Loucy (cell line): Measurements from ENCODE around the gene ATP10A.

Source experiments
- H2AFZ ChIP-seq: fragments of 200-600 bp; sonication (generic); 2 replicates; pipeline ENCODE4 v1.6.0; 2016; ENCODE audit warnings: antibody characterized with exemption, mild to moderate bottlenecking, low read length, moderate library complexity
- H3F3A ChIP-seq: fragments of 200-600 bp; 2 replicates; pipeline ENCODE4 v1.6.0; 2016; ENCODE audit warnings: antibody characterized with exemption, low read depth, mild to moderate bottlenecking
- H3K27me3 ChIP-seq: fragments of 200-600 bp; sonication (generic); 2 replicates; pipeline ENCODE4 v1.6.1; 2014; ENCODE audit warnings: low read length, mild to moderate bottlenecking; ENCODE audit not compliant: insufficient read depth, poor library complexity, severe bottlenecking
- H3K36me3 ChIP-seq: fragments of 200-600 bp; sonication (generic); 2 replicates; pipeline ENCODE4 v1.6.1; 2016; ENCODE audit warnings: low read length; ENCODE audit not compliant: insufficient read depth
- H3K4me1 ChIP-seq: fragments of 200-600 bp; sonication (generic); 2 replicates; pipeline ENCODE4 v1.5.1; 2014; ENCODE audit warnings: low read length, mild to moderate bottlenecking; ENCODE audit not compliant: insufficient read depth, poor library complexity, severe bottlenecking
- H3K4me2 ChIP-seq: fragments of 200-600 bp; sonication (generic); 2 replicates; pipeline ENCODE4 v1.6.0; 2014; ENCODE audit warnings: antibody characterized with exemption, low read length, low read depth, mild to moderate bottlenecking; ENCODE audit not compliant: poor library complexity, severe bottlenecking
- H3K4me3 ChIP-seq: fragments of 200-600 bp; sonication (generic); 2 replicates; pipeline ENCODE4 v1.5.1; 2014; ENCODE audit warnings: low read length, mild to moderate bottlenecking, mixed read lengths; ENCODE audit not compliant: poor library complexity, severe bottlenecking
- H3K79me2 ChIP-seq: fragments of 200-600 bp; sonication (generic); 2 replicates; pipeline ENCODE4 v1.6.1; 2014; ENCODE audit warnings: low read length; ENCODE audit not compliant: insufficient read depth
- H3K9ac ChIP-seq: fragments of 200-600 bp; sonication (generic); 2 replicates; pipeline ENCODE4 v1.6.0; 2014; ENCODE audit warnings: mild to moderate bottlenecking, low read depth, low read length, moderate library complexity; ENCODE audit not compliant: poor library complexity, severe bottlenecking
- H3K9me2 ChIP-seq: fragments of 200-600 bp; sonication (generic); replicated peaks from 2 replicates; pipeline ENCODE4 v1.6.1; 2016; ENCODE audit warnings: low read depth, low read length, mixed read lengths
- H3K9me3 ChIP-seq: fragments of 200-600 bp; sonication (generic); 2 replicates; pipeline ENCODE4 v1.6.1; 2014; ENCODE audit warnings: mild to moderate bottlenecking, antibody characterized with exemption, low read length, low read depth; ENCODE audit not compliant: insufficient read depth
- H4K20me1 ChIP-seq: fragments of 200-600 bp; sonication (generic); 2 replicates; pipeline ENCODE4 v1.6.0; 2014; ENCODE audit warnings: antibody characterized with exemption, low read length, mild to moderate bottlenecking; ENCODE audit not compliant: insufficient read depth, poor library complexity, severe bottlenecking
- EZH2phosphoT487 ChIP-seq: fragments of 200-600 bp; IDR thresholded peaks from 2 replicates; pipeline ENCODE4 v1.6.1; 2018; ENCODE audit warnings: antibody characterized with exemption, mild to moderate bottlenecking, moderate library complexity, borderline replicate concordance
- TF ChIP-seq, protein P1 (sequence below): fragments of 200-600 bp; sonication (generic); conservative IDR thresholded peaks from 2 replicates; pipeline ENCODE4 v1.5.1; 2014; ENCODE audit warnings: mild to moderate bottlenecking, antibody characterized with exemption, low read length

The ATP10A gene

DNA sequence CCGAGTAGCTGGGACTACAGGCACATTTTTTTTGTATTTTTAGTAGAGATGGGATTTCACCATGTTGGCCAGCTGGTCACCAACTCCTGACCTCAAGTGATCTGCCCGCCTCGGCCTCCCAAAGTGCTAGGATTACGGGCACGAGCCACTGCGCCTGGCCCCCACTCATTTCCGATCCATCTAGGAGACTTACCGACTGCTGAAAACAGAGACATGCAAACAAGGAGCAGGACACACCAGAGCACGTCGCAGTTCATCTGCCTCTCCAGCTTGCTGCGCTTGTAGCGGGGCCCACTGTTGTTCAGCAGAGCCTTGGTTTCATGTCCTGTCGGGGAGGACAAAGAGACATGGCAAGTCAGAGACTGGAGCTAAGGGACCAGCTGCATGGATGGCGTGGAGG is 137.4 kb downstream of the ATP10A start:
- H2AFZ ChIP-seq: no peak overlapping the region
- H3K27me3 ChIP-seq: no peaks in the 10 kb centered on the region
- H3K4me1 ChIP-seq: no peaks in the 10 kb centered on the region

DNA sequence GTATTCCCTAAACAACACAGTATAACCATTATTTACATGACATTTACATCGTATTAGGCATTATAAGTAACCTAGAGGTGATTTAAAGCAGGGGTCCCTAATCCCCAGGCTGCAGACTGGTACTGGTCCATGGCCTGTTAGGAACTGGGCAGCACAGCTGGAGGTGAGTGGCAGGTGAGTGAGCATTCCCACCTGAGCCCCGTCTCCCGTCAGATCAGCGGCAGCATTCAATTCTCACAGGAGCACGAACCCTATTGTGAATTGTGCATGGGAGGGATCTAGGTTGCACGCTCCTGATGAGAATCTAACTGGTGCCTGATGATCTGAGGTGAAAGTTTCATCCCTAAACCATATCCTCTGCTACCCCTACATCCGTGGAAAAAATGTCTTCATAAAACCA is 138.2 kb downstream of the ATP10A start:
- Histone ChIP-seq H3K79me2 (no peaks in the 10 kb centered on the region), H3K9me2 (no peaks in the 10 kb centered on the region), H3K27me3 (no peaks in the 10 kb centered on the region), H3K4me3 (no peak overlapping the region), H3K9me3 (no peaks in the 10 kb centered on the region; the same call in 1 of the 2 replicates), H4K20me1 (no peaks in the 10 kb centered on the region), H3K36me3 (no peaks in the 10 kb centered on the region), H3K9ac (no peak overlapping the region), H2AFZ (no peak overlapping the region), H3K4me1 (no peaks in the 10 kb centered on the region), H3F3A (no peaks in the 10 kb centered on the region), H3K4me2 (no peak overlapping the region)
- TF ChIP-seq EZH2phosphoT487: no peak
- TF ChIP-seq, protein P1, sequence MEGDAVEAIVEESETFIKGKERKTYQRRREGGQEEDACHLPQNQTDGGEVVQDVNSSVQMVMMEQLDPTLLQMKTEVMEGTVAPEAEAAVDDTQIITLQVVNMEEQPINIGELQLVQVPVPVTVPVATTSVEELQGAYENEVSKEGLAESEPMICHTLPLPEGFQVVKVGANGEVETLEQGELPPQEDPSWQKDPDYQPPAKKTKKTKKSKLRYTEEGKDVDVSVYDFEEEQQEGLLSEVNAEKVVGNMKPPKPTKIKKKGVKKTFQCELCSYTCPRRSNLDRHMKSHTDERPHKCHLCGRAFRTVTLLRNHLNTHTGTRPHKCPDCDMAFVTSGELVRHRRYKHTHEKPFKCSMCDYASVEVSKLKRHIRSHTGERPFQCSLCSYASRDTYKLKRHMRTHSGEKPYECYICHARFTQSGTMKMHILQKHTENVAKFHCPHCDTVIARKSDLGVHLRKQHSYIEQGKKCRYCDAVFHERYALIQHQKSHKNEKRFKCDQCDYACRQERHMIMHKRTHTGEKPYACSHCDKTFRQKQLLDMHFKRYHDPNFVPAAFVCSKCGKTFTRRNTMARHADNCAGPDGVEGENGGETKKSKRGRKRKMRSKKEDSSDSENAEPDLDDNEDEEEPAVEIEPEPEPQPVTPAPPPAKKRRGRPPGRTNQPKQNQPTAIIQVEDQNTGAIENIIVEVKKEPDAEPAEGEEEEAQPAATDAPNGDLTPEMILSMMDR: no peak

More for the DNA sequence above, 137.4 kb downstream of the ATP10A start:
- Histone ChIP-seq H3K9ac (no peak overlapping the region), H4K20me1 (no peaks in the 10 kb centered on the region), H3K4me2 (no peak overlapping the region), H3F3A (no peaks in the 10 kb centered on the region), H3K79me2 (no peaks in the 10 kb centered on the region), H3K9me2 (no peaks in the 10 kb centered on the region), H3K36me3 (no peaks in the 10 kb centered on the region), H3K4me3 (no peak overlapping the region), H3K9me3 (no peaks in the 10 kb centered on the region; the same call in 1 of the 2 replicates)
- TF ChIP-seq EZH2phosphoT487: no peak
- TF ChIP-seq, protein P1: no peak

DNA sequence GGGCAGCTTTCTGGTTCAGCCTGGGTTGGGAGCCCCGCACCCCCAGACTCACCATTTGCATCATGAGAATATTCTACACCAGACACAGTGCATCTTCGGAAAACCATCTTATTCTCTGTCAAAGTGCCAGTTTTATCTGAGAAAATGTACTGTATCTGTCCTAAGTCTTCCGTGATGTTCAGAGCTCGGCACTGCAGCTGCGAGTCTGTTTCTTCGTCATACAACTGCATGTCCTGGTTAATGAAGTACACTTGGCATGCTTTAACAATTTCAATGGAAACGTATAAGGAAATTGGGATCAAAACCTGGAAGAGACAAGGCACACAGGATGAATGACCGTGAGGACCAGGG is 141.5 kb downstream of the ATP10A start:
- Histone ChIP-seq H3K4me2 (no peak overlapping the region), H3K4me3 (no peak overlapping the region), H3K79me2 (no peaks in the 10 kb centered on the region), H3K27me3 (no peaks in the 10 kb centered on the region), H3K9ac (no peak overlapping the region), H2AFZ (no peak overlapping the region), H3K4me1 (no peaks in the 10 kb centered on the region), H3K36me3 (no peaks in the 10 kb centered on the region), H4K20me1 (no peaks in the 10 kb centered on the region), H3K9me2 (no peaks in the 10 kb centered on the region), H3F3A (no peaks in the 10 kb centered on the region), H3K9me3 (no peaks in the 10 kb centered on the region)
- TF ChIP-seq EZH2phosphoT487: no peak
- TF ChIP-seq, protein P1: no peak
